Activated CD4-positive, alpha-beta T cell treated with anti-CD3 and anti-CD28 coated beads for 4 hours (primary cell): Measurements from ENCODE around the gene TAS2R38.
"Not testable (repeated sequence)": the region's sequence is repeated elsewhere in the genome, so short reads cannot be mapped to it uniquely, and the experiment has no call there.

Source experiments
- DNase-seq, 2 donors: peaks; one replicate each; pipeline ENCODE4 v3.0.0-alpha.2; 2020

TAS2R38 gene

GRCh38 chr7:141973673-141974072, at the start of gene TAS2R38:
TAS2R38 (minus strand) TSS chr7:141973773; CDS start chr7:141973689, 84 bp downstream.
- DNase-seq, result no peak

GRCh38 chr7:142018154-142018553, 44.6 kb upstream of the TAS2R38 start:
- DNase-seq, result no peak

- no peak for DNase-seq
These were observed 43.9 kb upstream of the TAS2R38 start for GRCh38 chr7:142017451-142017850.

GRCh38 chr7:142012825-142013511, 39.4 kb upstream of the TAS2R38 start:
- DNase-seq, result no peak

DNA sequence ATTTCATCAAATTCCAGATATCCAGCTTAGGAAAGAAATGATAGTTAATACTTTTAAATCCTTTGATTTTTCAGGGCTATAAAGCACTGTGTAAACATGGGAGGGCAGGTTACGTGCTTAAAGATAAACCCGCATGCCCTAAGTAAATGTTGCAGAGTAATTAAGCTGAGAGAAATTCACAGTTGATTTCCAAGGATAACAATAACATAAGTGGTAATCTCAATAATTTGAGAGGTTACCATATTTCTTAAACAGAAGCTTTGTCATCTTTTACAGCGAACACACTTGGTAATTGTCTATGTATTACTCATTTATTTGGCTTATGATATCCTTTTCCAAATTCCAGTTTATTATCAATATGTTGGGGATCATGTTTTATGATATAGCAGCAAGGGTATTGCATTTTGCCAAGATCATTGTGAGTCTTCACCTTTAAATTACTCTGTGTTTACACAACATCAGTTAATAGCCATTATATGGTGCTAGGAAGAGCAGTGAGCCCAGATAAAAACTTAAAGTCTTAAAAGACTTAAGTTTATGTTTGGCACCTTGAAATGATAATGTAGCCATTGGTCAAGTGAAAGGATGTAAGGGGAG, 37.5 kb upstream of the TAS2R38 start:
- DNase-seq, result no peak

DNA sequence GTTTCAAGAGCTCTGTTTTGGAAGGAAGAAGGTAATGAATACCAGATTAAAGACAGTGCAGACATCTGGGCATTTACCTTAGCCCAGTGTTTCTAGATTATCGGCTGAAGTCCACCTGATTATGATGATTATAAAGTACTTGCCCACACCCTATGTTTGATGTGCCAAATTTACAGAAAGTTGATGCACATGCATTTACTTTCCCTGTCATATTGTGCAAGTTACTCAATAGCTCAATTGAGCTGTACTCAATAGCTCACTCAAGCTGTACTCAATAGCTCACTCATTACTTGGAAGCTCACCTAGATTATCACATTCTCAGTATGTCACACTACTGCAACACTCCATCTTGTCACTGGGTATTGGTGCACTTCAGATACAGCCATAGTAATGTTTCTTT, 35.6 kb upstream of the TAS2R38 start:
- DNase-seq, result no peak

- no peak for DNase-seq
These were observed 33.0 kb upstream of the TAS2R38 start for GRCh38 chr7:142006577-142006976.

- DNase-seq, result no peak
These were observed 28.6 kb upstream of the TAS2R38 start for GRCh38 chr7:142002179-142002578.

DNA sequence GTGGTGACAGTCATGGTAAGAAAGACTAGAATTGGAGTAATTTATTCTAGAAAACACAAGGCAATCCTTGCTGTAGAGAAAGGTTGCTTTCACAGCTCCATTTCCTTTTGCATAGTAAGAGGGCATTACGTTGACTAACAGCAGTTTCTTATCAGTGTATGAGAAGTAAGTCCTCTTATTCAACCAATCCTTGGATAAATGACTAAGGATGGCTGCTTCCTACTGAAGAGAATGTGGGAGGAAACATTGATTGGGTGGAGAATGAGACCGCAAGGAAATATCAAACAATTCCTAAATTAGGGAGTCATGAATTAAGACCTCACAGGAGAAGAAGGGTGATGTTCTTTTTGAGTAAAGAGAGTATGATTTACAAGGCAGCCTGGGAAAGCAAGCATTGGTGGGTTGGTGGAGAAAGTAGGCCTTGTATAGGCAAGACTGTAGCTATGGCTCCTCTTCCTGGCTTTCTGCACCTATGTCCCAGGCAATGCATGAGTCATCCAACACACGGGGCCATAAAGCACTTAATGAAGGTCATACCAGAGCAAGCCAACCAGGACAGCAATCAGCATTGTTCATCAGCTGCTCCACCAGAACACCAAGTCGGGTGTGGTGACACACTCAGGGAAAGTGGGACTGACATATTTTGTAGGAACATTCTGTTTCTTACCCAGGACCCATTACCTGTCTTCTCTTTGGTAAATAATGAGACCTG, 27.7 kb upstream of the TAS2R38 start:
- no peak for DNase-seq

GRCh38 chr7:142000244-142000643, 26.7 kb upstream of the TAS2R38 start:
- DNase-seq, result no peak

GRCh38 chr7:141999058-141999623, 25.6 kb upstream of the TAS2R38 start:
- no peak for DNase-seq

DNA sequence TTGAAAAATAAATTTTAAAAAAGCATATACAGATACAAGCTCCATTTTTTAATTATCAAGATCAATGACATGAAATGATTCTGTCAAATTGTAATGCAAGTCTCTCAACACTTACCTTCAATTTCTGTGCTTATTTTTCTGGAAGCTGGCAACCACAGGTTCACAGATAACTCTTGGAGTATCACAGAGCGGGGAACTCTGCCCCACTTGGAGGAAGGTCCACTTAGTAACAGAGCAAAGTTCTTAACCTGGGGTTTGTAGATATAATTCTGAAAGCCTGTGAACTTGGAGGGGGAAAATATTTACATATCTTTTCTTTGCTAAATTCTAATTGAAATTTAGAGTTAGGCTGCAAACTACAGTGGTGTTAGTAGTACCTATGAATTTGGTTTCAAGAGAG, 19.8 kb upstream of the TAS2R38 start:
- DNase-seq, result no peak

DNA sequence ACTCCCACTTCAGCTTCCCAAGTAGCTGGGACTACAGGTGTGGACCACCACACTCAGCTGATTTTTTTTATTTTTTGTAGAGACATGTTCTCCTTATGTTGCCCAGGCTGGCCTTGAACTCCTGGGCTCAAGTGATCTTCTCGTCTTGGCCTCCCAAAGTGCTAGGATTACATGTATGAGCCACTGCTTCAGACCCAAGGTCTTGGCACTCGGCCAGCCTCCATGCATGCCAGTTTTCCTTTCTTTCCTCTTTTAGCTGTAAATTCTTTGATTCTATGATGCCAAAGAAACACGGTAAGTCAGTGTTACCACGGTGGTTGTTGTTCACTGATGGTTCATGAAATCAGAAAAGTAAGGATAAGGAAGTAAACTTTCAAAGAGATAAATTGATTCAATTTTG, 19.1 kb upstream of the TAS2R38 start:
- no peak for DNase-seq

DNA sequence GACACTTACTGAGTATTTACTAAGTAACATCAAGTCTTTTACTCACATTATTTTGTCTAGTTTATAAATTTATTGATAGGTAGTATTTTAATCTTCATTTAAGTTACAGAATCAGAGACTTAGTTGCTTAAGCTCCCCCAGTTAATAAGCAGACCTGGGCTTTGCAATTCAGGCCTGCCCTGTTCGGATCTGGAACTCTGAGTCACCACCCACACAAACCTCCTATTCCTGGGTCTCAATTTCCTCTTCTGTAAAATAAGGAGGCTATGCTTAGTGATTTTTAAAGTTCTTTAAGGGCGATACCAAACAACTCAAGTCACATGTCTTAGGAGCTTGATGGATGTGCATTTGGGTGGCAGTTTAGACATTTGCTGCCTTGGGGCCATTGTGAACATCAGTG, 18.6 kb upstream of the TAS2R38 start:
- no peak for DNase-seq

- no peak for DNase-seq
These were observed 17.6 kb upstream of the TAS2R38 start for GRCh38 chr7:141991140-141991539.

DNA sequence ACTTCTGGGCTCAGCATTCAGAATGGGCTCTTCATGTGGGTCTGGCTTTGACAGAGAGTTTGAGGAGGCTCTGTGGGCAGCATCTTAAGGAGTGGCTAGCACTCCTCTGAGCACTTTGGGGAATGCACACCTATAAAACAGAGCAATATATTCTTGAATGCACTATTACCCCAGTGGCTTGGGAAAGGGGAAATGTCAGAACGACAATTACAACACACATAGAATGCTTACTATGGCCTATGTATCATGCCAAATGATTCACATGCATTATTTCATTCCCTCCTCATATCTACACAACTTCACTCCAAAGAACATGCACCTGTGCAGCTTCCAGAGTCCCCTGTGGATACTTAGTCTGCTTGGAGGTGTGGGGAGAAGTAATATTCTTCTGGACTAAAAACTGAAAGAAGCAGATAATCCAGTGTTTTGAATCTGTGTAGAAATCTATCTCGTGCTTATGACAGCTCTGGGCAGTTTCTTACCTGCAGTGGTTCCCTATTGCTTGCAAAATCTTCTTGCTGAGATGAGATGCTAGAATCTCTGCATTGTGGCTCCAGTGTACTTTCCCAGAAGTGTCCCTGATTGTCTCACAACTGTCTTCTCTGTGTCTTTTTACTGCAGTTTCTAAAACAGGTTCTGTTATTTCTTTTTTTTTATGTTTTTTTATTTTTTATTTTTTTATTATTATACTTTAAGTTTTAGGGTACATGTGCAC, 16.6 kb upstream of the TAS2R38 start:
- DNase-seq, result no peak

DNA sequence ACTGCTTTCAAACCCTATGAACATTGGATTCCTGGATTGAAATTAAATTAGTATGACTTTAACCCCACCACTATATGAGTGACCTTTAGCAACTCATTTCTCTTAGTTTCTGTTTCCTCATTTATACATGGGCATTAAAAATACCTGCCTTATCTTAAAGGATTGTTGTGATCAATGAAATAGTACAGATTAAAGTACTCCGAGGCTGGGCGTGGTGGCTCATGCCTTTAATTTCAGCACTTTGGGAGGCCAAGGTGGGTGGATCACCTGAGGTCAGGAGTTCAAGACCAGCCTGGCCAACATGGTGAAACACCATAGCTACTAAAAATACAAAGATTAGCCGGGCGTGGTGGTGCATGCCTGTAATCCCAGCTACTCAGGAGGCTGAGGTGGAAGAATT, 14.2 kb upstream of the TAS2R38 start:
- DNase-seq, result not testable (repeated sequence)

GRCh38 chr7:141986923-141987322, 13.3 kb upstream of the TAS2R38 start:
- DNase-seq, result no peak

DNA sequence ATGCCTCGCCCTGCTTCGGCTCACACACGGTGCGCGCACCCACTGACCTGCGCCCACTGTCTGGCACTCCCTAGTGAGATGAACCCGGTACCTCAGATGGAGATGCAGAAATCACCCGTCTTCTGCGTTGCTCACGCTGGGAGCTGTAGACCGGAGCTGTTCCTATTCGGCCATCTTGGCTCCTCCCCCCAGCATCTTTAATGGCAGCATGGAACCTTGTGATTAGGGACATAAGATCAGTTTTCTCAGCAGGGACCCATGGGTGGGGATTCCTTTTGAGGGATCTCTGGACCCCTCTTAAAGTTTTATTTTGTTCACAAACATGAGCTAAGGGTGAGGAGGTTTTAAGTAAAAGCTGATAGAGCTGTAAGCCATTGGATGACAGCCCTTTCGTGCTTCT, 12.4 kb upstream of the TAS2R38 start:
- not testable (repeated sequence) for DNase-seq

- DNase-seq, result no peak
These were observed 6.0 kb upstream of the TAS2R38 start for GRCh38 chr7:141979568-141979967.

DNA sequence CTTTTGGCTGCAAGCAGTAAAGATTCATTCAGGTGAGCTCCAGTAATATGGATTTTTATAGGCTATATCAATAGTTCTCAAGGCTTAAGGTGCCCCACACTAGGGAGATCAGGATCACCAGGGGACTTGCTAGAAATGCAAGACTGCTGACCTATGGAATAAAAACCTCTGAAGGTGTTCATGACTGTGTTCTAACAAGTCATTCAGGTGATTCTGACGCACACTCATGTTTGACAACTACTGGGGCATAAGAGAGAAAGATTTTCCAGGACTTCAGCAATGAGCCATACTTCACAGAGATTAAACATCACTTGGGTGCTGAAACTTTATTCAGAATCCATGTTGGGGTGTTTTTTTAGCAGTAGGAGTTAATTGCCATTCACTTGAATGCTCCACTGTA, 4.8 kb upstream of the TAS2R38 start:
- no peak for DNase-seq

- no peak for DNase-seq
These were observed 3.1 kb upstream of the TAS2R38 start for GRCh38 chr7:141976524-141977245.
